ENCODE data around the gene HHEX.

Gene HHEX

GRCh38 chr10:92699518-92700381, 10.0 kb downstream of the HHEX start:
- peak; percentile 49 for DNase-seq
- Mint-ChIP-seq H3K4me1 (ENCODE audit: low read depth) (peaks cover 17% of the 10 kb centered on the region), H3K27me3 (peaks cover 85% of the 10 kb centered on the region), H3K9me3 (no peaks in the 10 kb centered on the region), H3K4me3 (peak overlapping the region; percentile 82), H3K27ac (no peak overlapping the region), H3K36me3 (ENCODE audit: low read depth) (no peaks in the 10 kb centered on the region)

- H3K4me1 Mint-ChIP-seq (ENCODE audit: low read depth), result peaks cover 17% of the 10 kb centered on the region
- no peaks in the 10 kb centered on the region for H3K36me3 Mint-ChIP-seq (ENCODE audit: low read depth)
- H3K9me3 Mint-ChIP-seq, result no peaks in the 10 kb centered on the region
- no peak overlapping the region for H3K27ac Mint-ChIP-seq
- DNase-seq, result no peak
- peaks cover 74% of the 10 kb centered on the region for H3K27me3 Mint-ChIP-seq
- H3K4me3 Mint-ChIP-seq, result no peak overlapping the region
Observed at GRCh38 chr10:92702301-92702916, 12.7 kb downstream of the HHEX start.

- H3K9me3 Mint-ChIP-seq, result no peaks in the 10 kb centered on the region
- DNase-seq, result no peak
- H3K36me3 Mint-ChIP-seq (ENCODE audit: low read depth), result no peaks in the 10 kb centered on the region
- H3K4me1 Mint-ChIP-seq (ENCODE audit: low read depth), result peaks cover 2% of the 10 kb centered on the region
- H3K27me3 Mint-ChIP-seq, result peaks cover 19% of the 10 kb centered on the region
- no peak overlapping the region for H3K4me3 Mint-ChIP-seq
- H3K27ac Mint-ChIP-seq, result no peak overlapping the region
Observed at GRCh38 chr10:92712016-92712889, 22.5 kb downstream of the HHEX start.

- Mint-ChIP-seq H3K4me3 (no peak overlapping the region), H3K27ac (no peak overlapping the region), H3K36me3 (ENCODE audit: low read depth) (no peaks in the 10 kb centered on the region), H3K4me1 (ENCODE audit: low read depth) (peaks cover 2% of the 10 kb centered on the region), H3K27me3 (peaks cover 28% of the 10 kb centered on the region), H3K9me3 (no peaks in the 10 kb centered on the region)
- DNase-seq, result no peak
Observed at GRCh38 chr10:92714152-92714845, 24.5 kb downstream of the HHEX start.

GRCh38 chr10:92714872-92715271, 25.1 kb downstream of the HHEX start:
- Mint-ChIP-seq H3K27ac (no peak overlapping the region), H3K9me3 (no peaks in the 10 kb centered on the region), H3K36me3 (ENCODE audit: low read depth) (no peaks in the 10 kb centered on the region), H3K4me3 (no peak overlapping the region), H3K27me3 (peaks cover 32% of the 10 kb centered on the region), H3K4me1 (ENCODE audit: low read depth) (peaks cover 2% of the 10 kb centered on the region)
- no peak for DNase-seq

- Mint-ChIP-seq H3K4me1 (ENCODE audit: low read depth) (no peaks in the 10 kb centered on the region), H3K4me3 (no peak overlapping the region), H3K27me3 (peaks cover 40% of the 10 kb centered on the region), H3K27ac (no peak overlapping the region), H3K9me3 (no peaks in the 10 kb centered on the region), H3K36me3 (ENCODE audit: low read depth) (no peaks in the 10 kb centered on the region)
- DNase-seq, result no peak
Observed at GRCh38 chr10:92719991-92720830, 30.5 kb downstream of the HHEX start.

GRCh38 chr10:92720831-92721165, 31.0 kb downstream of the HHEX start:
- peaks cover 42% of the 10 kb centered on the region for H3K27me3 Mint-ChIP-seq
- DNase-seq, result no peak
- no peak overlapping the region for H3K4me3 Mint-ChIP-seq
- H3K9me3 Mint-ChIP-seq, result no peaks in the 10 kb centered on the region
- no peak overlapping the region for H3K27ac Mint-ChIP-seq
- H3K4me1 Mint-ChIP-seq (ENCODE audit: low read depth), result no peaks in the 10 kb centered on the region
- H3K36me3 Mint-ChIP-seq (ENCODE audit: low read depth), result no peaks in the 10 kb centered on the region

- H3K36me3 Mint-ChIP-seq (ENCODE audit: low read depth), result no peaks in the 10 kb centered on the region
- no peak overlapping the region for H3K27ac Mint-ChIP-seq
- H3K4me3 Mint-ChIP-seq, result no peak overlapping the region
- H3K9me3 Mint-ChIP-seq, result no peaks in the 10 kb centered on the region
- no peaks in the 10 kb centered on the region for H3K4me1 Mint-ChIP-seq (ENCODE audit: low read depth)
- peaks cover 43% of the 10 kb centered on the region for H3K27me3 Mint-ChIP-seq
- no peak for DNase-seq
Observed at GRCh38 chr10:92722349-92722748, 32.6 kb downstream of the HHEX start.

- peaks cover 23% of the 10 kb centered on the region for H3K27me3 Mint-ChIP-seq
- DNase-seq, result no peak
- H3K27ac Mint-ChIP-seq, result no peak overlapping the region
- no peaks in the 10 kb centered on the region for H3K4me1 Mint-ChIP-seq (ENCODE audit: low read depth)
- H3K36me3 Mint-ChIP-seq (ENCODE audit: low read depth), result no peaks in the 10 kb centered on the region
- H3K4me3 Mint-ChIP-seq, result no peak overlapping the region
- H3K9me3 Mint-ChIP-seq, result no peaks in the 10 kb centered on the region
Observed at GRCh38 chr10:92727141-92727540, 37.4 kb downstream of the HHEX start.

- H3K27me3 Mint-ChIP-seq, result peaks cover 23% of the 10 kb centered on the region
- no peak overlapping the region for H3K27ac Mint-ChIP-seq
- H3K9me3 Mint-ChIP-seq, result no peaks in the 10 kb centered on the region
- H3K4me3 Mint-ChIP-seq, result no peak overlapping the region
- H3K4me1 Mint-ChIP-seq (ENCODE audit: low read depth), result no peaks in the 10 kb centered on the region
- no peaks in the 10 kb centered on the region for H3K36me3 Mint-ChIP-seq (ENCODE audit: low read depth)
- DNase-seq, result no peak
Observed at GRCh38 chr10:92727550-92727949, 37.8 kb downstream of the HHEX start.

GRCh38 chr10:92729886-92730285, 40.1 kb downstream of the HHEX start:
- Mint-ChIP-seq H3K9me3 (no peaks in the 10 kb centered on the region), H3K4me1 (ENCODE audit: low read depth) (no peaks in the 10 kb centered on the region), H3K27ac (no peak overlapping the region), H3K36me3 (ENCODE audit: low read depth) (no peaks in the 10 kb centered on the region), H3K4me3 (no peak overlapping the region), H3K27me3 (peaks cover 21% of the 10 kb centered on the region)
- DNase-seq, result no peak

GRCh38 chr10:92732958-92733357, 43.2 kb downstream of the HHEX start:
- H3K36me3 Mint-ChIP-seq (ENCODE audit: low read depth), result no peaks in the 10 kb centered on the region
- H3K4me1 Mint-ChIP-seq (ENCODE audit: low read depth), result no peaks in the 10 kb centered on the region
- H3K9me3 Mint-ChIP-seq, result no peaks in the 10 kb centered on the region
- peaks cover 16% of the 10 kb centered on the region for H3K27me3 Mint-ChIP-seq
- no peak overlapping the region for H3K27ac Mint-ChIP-seq
- H3K4me3 Mint-ChIP-seq, result no peak overlapping the region
- DNase-seq, result no peak

GRCh38 chr10:92734301-92734700, 44.5 kb downstream of the HHEX start:
- no peak for DNase-seq
- H3K27ac Mint-ChIP-seq, result no peak overlapping the region
- no peaks in the 10 kb centered on the region for H3K36me3 Mint-ChIP-seq (ENCODE audit: low read depth)
- no peaks in the 10 kb centered on the region for H3K9me3 Mint-ChIP-seq
- peaks cover 17% of the 10 kb centered on the region for H3K27me3 Mint-ChIP-seq
- no peak overlapping the region for H3K4me3 Mint-ChIP-seq
- H3K4me1 Mint-ChIP-seq (ENCODE audit: low read depth), result no peaks in the 10 kb centered on the region

All from activated T-cell treated with anti-CD3 and anti-CD28 coated beads, Interleukin-2, amount 50 U/mL, for 24 hours (primary cell).